Stimulated activated CD4-positive, alpha-beta T cell treated with anti-CD3 and anti-CD28 coated beads, Interleukin-1b, Interleukin-23, amount 100 ng/mL, for 4 hours (primary cell): ENCODE results near the gene RIF1.

Experiments used
- DNase-seq, 2 donors: peaks; one replicate each; pipeline ENCODE4 v3.0.0-alpha.2; 2020; ENCODE audit warnings: low read depth in 2 of 2

RIF1 gene

GRCh38 chr2:151422917-151423439 is 13.3 kb downstream of the RIF1 start:
- DNase-seq = no peak

GRCh38 chr2:151423760-151424159 is 14.1 kb downstream of the RIF1 start:
- DNase-seq = no peak

- DNase-seq = peak in 1 of 2 donors; percentile 18
Measured at GRCh38 chr2:151437630-151438029, 27.9 kb downstream of the RIF1 start.

GRCh38 chr2:151438506-151438905 is 28.8 kb downstream of the RIF1 start:
- no peak for DNase-seq

GRCh38 chr2:151439127-151439526 is 29.4 kb downstream of the RIF1 start:
- DNase-seq = no peak

- no peak for DNase-seq
Measured at GRCh38 chr2:151459358-151459757, 49.7 kb downstream of the RIF1 start.

- DNase-seq = no peak
Measured at GRCh38 chr2:151465771-151466170, 56.1 kb downstream of the RIF1 start.

- DNase-seq = no peak
Measured at GRCh38 chr2:151470556-151470955, 60.9 kb downstream of the RIF1 start.

- no peak for DNase-seq
Measured at GRCh38 chr2:151472966-151473365, 63.3 kb downstream of the RIF1 start.

GRCh38 chr2:151475071-151475470 is 65.4 kb downstream of the RIF1 start:
- no peak for DNase-seq

GRCh38 chr2:151476287-151476686 is 66.6 kb downstream of the RIF1 start:
- no peak for DNase-seq

GRCh38 chr2:151478011-151478410 is 68.3 kb downstream of the RIF1 start:
- no peak for DNase-seq

- DNase-seq = no peak
Measured at GRCh38 chr2:151481744-151482143, 72.0 kb downstream of the RIF1 start.

- DNase-seq = no peak
Measured at GRCh38 chr2:151482171-151482725, 72.5 kb downstream of the RIF1 start.

- no peak for DNase-seq
Measured at GRCh38 chr2:151483546-151483945, 73.8 kb downstream of the RIF1 start.

GRCh38 chr2:151484100-151484499 is 74.4 kb downstream of the RIF1 start:
- DNase-seq = no peak

GRCh38 chr2:151486053-151486452 is 76.4 kb downstream of the RIF1 start:
- DNase-seq = no peak

GRCh38 chr2:151490276-151490675 is 80.6 kb downstream of the RIF1 start:
- DNase-seq = no peak

GRCh38 chr2:151491496-151491895 is 81.8 kb downstream of the RIF1 start:
- DNase-seq = no peak

- no peak for DNase-seq
Measured at GRCh38 chr2:151498178-151498577, 88.5 kb downstream of the RIF1 start.

- no peak for DNase-seq
Measured at GRCh38 chr2:151506170-151506569, 96.5 kb downstream of the RIF1 start.

- no peak for DNase-seq
Measured at GRCh38 chr2:151508519-151508918, 98.8 kb downstream of the RIF1 start.

- DNase-seq = no peak
Measured at GRCh38 chr2:151518802-151519201, 109.1 kb downstream of the RIF1 start.

- DNase-seq = no peak
Measured at GRCh38 chr2:151520976-151521375, 111.3 kb downstream of the RIF1 start.
